Astrocyte of the spinal cord (primary cell): ENCODE data around the gene FAH.

Experiments used
- DNase-seq: peaks from one replicate; pipeline ENCODE4 v3.0.0; 2011; ENCODE audit warnings: low read depth, low spot score
- H3K4me3 ChIP-seq: 2 replicates; pipeline ENCODE4 v1.5.1; 2011; ENCODE audit warnings: low read depth, mild to moderate bottlenecking, low read length, moderate library complexity
- in situ Hi-C: cut with HindIII; loops from 2 replicates; pipeline ENCODE4 v1.10.0; 2017; ENCODE audit warnings: low sequenced_read_pairs
- TF ChIP-seq, protein P1 (sequence below): IDR thresholded peaks from 2 replicates; pipeline ENCODE4 v1.5.1; 2012; ENCODE audit warnings: low read depth, mild to moderate bottlenecking, low read length, inconsistent platforms

FAH gene

DNA sequence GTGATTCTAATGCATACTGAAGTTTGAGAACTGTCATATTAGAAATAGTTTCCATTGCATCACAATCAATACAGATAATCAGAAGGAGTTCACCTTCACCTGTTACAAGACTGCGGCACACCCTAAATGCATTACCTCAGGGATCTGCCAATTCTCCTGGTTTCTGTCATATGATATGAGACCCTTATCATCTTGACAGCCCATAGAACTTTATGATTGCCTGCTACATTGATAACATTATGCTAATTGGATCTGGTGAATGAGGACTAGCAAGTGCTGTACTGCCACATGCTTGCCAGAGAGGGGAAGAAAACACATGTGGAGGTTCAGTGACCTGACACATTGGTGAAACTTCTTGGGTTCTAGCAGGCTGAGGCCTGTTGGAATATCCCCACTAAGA is 41.4 kb downstream of the FAH start:
- in situ Hi-C loops: no loop called here
- DNase-seq: no peak
- no peak overlapping the region for H3K4me3 ChIP-seq
- TF ChIP-seq, protein P1, sequence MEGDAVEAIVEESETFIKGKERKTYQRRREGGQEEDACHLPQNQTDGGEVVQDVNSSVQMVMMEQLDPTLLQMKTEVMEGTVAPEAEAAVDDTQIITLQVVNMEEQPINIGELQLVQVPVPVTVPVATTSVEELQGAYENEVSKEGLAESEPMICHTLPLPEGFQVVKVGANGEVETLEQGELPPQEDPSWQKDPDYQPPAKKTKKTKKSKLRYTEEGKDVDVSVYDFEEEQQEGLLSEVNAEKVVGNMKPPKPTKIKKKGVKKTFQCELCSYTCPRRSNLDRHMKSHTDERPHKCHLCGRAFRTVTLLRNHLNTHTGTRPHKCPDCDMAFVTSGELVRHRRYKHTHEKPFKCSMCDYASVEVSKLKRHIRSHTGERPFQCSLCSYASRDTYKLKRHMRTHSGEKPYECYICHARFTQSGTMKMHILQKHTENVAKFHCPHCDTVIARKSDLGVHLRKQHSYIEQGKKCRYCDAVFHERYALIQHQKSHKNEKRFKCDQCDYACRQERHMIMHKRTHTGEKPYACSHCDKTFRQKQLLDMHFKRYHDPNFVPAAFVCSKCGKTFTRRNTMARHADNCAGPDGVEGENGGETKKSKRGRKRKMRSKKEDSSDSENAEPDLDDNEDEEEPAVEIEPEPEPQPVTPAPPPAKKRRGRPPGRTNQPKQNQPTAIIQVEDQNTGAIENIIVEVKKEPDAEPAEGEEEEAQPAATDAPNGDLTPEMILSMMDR: no peak

DNA sequence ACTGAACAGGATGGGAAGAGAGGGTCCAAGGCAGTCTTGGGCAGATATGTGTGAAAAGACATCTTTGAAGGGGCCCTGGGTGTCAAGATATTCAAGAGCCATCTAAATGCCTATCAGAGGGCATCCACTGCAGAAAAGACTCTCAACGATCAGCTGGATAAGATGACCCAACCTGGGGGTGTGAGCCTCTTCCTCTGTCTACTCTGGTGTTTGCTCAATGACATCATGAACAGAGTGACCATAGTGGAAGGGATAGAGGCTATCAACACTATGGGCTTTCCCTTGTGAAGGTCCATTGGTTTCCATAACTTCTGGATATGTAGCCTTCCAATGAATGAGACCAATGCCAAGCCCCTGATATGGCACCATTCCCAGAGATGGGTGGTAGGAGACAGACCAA is 42.1 kb downstream of the FAH start:
- DNase-seq: no peak
- no peak overlapping the region for H3K4me3 ChIP-seq
- in situ Hi-C loops: no loop called here
- TF ChIP-seq, protein P1: no peak

DNA sequence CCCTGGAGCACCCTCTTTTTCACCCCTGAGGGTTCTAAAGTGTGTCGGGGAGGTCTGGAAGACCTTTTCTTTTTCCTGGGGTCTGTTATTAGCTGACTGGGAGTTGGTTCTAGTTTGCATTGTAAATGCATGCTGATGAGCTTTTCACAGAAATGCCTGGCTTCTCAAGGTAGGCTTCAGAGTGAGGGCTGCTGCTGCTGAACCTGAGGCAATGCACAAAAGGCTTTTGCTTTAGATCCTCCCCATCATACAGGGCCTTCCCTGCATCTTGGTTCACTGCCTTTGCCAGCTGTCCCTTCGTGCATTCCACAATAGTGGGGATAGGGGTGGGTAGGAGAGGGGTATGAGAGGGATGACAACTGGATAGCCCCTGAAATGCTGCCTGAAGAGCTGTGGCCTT is 46.6 kb downstream of the FAH start:
- TF ChIP-seq, protein P1: no peak
- no peak overlapping the region for H3K4me3 ChIP-seq
- no peak for DNase-seq
- in situ Hi-C loops: no loop called here

DNA sequence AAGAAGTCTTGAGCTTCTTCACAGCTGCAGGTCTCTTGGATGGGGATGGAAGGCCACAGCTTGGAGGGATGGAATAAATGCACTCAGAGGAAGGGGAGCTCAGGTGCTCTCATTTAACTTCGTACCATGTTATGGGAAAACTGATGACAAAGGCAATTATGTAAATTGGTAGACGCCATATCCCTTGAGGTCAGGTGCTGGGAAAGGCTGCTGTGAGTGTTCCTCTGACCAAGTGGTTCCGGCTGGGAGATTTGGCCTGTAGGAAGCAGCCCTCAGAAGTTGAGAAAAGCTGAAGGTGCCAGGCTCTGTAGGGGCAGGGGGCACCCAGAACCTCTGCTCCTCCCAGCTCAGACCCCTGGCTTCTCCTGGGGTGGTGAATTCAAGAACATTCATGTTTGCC is 47.1 kb downstream of the FAH start:
- TF ChIP-seq, protein P1: no peak
- no peak for DNase-seq
- in situ Hi-C loops: no loop called here
- H3K4me3 ChIP-seq: no peak overlapping the region

DNA sequence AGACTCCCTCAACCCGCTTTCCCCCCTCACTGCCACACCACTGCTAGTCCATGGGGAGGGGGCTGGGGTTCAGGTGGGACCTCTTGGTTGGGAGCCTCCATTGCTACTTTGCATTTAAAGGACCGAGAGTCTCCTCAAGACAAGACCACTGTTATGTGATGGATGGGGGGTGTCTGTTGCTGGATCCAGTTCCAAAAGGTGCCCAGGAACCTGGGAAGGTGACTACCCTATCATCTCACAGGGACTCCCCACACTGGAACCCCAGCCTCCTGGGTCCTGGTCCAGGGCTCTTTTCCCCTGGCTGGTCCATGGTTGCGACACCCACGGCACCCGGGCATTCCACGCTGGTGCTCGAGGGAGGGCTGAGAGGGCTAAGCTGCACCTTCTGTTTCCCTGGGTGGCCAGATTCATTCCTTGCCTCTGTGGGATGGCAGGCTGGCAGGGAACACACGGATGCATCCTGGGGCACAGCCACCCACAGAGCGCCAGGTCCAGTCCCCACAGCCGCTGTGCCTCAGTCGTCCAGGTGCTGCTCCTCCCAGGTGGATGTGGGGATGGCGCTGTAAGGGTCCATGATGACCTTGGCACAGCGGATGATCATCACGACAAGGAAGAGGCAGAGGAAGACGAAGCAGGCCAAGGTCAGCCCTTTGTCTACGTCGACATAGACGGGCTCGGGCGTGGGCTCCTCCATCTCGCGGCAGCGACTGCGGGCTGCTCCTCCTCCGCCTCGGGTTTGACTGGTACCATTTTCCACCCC is 48.6 kb downstream of the FAH start:
- H3K4me3 ChIP-seq: no peak overlapping the region
- DNase-seq: no peak
- in situ Hi-C loops: no loop called here
- TF ChIP-seq, protein P1: no peak

DNA sequence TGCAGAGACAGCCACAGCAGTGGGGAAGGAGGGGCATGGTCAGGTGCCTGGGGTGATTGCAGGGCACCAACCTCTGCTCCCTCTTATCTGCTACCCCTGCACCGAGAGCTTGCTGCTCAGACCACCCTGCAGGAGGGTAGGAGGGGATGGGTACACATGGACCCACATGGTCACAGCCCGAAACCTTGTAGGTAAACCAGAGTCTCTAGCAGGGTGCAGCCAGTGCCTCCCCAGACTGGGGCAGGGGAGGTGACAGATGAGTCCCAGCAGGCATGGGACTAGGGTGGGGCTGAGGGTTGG is 49.2 kb downstream of the FAH start:
- in situ Hi-C loops: no loop called here
- no peak overlapping the region for H3K4me3 ChIP-seq
- no peak for DNase-seq
- TF ChIP-seq, protein P1: no peak
